GM12865 (cell line): ENCODE results near the gene FNDC1.
A peak's percentile ranks its signal among the peaks of the same experiment; 100 is the strongest.
"Not testable (repeated sequence)": the region's sequence is repeated elsewhere in the genome, so short reads cannot be mapped to it uniquely, and the experiment has no call there.

Experiments used
- DNase-seq: peaks from one replicate; pipeline ENCODE4 v3.0.0; 2010; ENCODE audit warnings: low read depth
- H3K4me3 ChIP-seq: 2 replicates; pipeline ENCODE4 v1.5.1; 2011; ENCODE audit warnings: mild to moderate bottlenecking, low read depth, low read length, control low read depth
- TF ChIP-seq, protein P1 (sequence below): IDR thresholded peaks from 2 replicates; pipeline ENCODE4 v1.5.1; 2011; ENCODE audit warnings: low read length, control low read depth, low read depth, inconsistent platforms; ENCODE audit not compliant: insufficient read depth; ENCODE audit errors: missing control alignments

FNDC1 gene

DNA sequence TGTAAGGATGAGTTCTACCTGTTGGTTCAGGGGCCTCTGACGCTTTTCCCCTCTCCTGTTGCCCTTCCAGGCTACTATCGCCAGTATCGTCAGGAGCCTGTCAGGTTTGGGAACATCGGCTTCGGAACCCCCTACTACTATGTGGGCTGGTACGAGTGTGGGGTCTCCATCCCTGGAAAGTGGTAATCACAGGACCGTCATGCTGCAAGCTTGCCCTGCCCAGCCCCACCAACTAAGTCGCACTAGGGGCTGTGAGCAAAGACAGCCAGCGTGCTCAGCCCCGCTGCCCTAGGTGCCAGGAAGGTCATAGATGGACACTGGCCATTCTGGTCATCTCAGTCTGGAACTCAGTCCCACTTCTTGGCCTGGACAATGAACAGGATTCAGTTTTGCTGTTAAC is 102.1 kb downstream of the FNDC1 start:
- H3K4me3 ChIP-seq: no peak overlapping the region
- DNase-seq: no peak
- TF ChIP-seq, protein P1, sequence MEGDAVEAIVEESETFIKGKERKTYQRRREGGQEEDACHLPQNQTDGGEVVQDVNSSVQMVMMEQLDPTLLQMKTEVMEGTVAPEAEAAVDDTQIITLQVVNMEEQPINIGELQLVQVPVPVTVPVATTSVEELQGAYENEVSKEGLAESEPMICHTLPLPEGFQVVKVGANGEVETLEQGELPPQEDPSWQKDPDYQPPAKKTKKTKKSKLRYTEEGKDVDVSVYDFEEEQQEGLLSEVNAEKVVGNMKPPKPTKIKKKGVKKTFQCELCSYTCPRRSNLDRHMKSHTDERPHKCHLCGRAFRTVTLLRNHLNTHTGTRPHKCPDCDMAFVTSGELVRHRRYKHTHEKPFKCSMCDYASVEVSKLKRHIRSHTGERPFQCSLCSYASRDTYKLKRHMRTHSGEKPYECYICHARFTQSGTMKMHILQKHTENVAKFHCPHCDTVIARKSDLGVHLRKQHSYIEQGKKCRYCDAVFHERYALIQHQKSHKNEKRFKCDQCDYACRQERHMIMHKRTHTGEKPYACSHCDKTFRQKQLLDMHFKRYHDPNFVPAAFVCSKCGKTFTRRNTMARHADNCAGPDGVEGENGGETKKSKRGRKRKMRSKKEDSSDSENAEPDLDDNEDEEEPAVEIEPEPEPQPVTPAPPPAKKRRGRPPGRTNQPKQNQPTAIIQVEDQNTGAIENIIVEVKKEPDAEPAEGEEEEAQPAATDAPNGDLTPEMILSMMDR: no peak

DNA sequence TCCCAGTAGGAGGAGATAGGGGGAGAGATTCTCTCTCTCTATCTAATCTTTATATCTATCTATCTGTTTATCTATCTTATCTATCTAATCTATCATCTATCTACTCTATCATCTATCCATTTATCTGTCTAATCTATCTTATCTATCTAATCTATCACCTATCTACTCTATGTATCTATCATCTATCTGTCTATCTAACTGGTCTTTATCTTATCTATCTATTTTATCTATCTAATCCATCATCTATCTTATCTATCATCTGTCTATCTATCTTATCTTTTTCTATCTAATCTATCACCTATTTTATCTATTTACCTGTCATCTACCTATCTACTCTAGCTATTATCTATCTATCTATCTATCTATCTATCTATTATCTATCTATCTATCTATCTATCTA is 109.4 kb downstream of the FNDC1 start:
- TF ChIP-seq, protein P1: no peak
- no peak for DNase-seq
- no peak overlapping the region for H3K4me3 ChIP-seq

DNA sequence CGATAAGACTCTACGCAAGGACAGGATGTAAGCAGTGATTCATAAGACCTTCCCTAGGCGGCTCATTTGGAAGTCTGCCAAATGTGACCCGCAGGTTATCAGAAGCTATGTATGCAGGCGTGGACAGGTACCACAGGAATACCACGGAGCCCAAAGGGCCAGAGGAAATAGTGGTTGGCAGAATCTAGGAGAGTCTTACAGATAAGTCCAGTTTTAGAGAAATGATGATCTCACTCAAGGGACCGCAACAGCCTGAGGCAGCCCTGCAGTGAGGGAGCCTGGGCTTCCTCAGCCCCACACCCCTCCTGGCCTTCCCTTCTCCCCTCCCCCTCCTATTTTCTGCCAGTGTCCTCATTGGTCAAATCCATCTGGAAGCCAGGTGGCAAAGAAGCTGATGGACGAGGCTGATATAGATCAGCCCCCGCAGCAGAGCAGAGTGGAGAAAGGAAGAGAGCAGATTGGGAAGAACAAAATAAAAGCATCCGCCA is 110.6 kb downstream of the FNDC1 start:
- DNase-seq: no peak
- no peak overlapping the region for H3K4me3 ChIP-seq
- TF ChIP-seq, protein P1: no peak

DNA sequence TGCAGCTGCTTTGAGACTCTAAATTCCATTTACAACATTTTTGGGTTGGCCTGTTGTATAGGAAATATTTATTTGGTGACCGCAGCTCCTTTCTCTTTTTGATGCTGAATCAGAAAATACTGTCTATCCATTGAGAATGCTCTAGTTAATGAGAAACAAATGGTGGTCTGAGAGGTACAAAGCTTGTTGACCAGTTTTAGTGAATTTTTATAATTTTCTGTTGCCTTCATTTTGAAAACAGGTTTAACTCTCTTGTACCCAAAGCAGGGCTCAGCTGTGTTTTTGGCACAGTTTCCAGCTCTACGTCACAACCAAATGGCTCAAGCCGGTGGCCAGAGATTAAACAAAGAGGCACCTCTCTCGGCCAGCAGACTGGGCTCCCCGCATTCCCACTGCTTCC is 113.2 kb downstream of the FNDC1 start:
- TF ChIP-seq, protein P1: no peak
- DNase-seq: no peak
- H3K4me3 ChIP-seq: no peak overlapping the region

DNA sequence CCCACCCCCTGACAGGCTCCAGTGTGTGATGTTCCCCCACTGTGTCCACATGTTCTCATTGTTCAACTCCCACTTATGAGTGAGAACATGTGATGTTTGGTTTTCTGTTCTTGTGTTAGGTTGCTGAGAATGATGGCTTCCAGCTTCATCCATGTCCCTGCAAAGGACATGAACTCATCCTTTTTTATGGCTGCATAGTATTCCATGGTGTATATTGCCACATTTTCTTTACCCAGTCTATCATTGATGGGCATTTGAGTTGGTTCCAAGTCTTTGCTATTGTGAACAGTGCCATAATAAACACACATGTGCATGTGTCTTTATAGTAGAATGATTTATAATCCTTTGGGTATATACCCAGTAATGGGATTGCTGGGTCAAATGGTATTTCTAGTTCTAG is 115.5 kb downstream of the FNDC1 start:
- DNase-seq, H3K4me3 ChIP-seq: not testable (repeated sequence)

DNA sequence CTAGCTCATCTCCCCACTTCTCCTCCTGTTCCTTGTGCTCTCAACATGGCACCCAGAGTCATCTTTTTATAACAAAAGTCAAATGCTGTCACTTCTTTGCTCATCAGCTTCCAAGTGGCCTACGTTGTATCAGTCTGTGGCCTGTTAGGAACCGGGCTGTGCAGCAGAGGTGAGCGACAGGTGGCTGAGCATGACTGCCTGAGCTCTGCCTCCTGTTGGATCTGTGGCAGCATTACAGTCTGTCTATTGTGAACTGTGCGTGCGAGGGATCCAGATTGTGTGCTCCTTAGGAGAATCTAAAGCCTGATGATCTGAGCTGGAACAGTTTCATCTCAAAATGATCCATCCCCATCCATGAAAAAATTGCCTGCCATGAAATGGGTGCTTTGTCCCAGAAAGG is 129.6 kb downstream of the FNDC1 start:
- peak; percentile 6 for DNase-seq
- TF ChIP-seq, protein P1: peak; percentile 16
- no peak overlapping the region for H3K4me3 ChIP-seq

DNA sequence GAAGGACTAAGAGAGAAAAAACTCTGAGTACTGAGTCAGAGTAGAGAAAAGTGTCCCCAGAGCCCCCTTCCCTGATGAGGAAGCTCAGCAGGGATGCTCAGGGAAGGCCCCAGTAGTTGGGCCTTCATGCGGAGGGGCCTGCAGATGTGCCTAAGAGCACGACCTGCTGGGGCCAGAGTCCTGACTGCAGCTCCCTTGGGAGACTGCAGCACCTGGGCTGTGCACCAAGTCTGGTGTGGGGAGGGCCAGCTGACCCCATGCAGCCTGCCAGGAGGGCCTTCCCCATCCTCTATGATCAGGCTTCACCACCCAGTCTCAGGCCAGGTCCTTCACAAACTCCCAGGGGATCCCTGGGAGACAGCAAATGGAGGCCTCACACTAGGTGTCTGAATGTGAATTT is 130.4 kb downstream of the FNDC1 start:
- DNase-seq: no peak
- TF ChIP-seq, protein P1: no peak
- H3K4me3 ChIP-seq: no peak overlapping the region
